Epithelial cell of proximal tubule (primary cell): ENCODE measurements around the gene LYPD1. TPM values are rescaled to one million over a fixed set of nuclear protein-coding genes. Genes with fewer than 3 reads are reported as not detected.

Experiments used
- DNase-seq: peaks from one replicate; pipeline ENCODE4 v3.0.0-alpha.2; 2011; ENCODE audit warnings: low read depth
- H3K4me3 ChIP-seq: 2 replicates; pipeline ENCODE4 v1.5.1; 2011; ENCODE audit warnings: low read depth, mild to moderate bottlenecking, low read length
- total RNA-seq: library from RNA; depleted of rRNA; stranded (reverse); fragments of >200 nt; gene quantifications from 2 replicates; pipeline ENCODE4 v1.2.3, GENCODE V29; 2015
- TF ChIP-seq, protein P1 (sequence below): conservative IDR thresholded peaks from 2 replicates; pipeline ENCODE4 v1.5.1; 2012; ENCODE audit warnings: low read depth, mild to moderate bottlenecking, low read length

Gene LYPD1
- total RNA-seq, 1 donor from 2014 or later = 45.3 TPM

GRCh38 chr2:132697556-132698205 is 27.7 kb upstream of the LYPD1 start:
- no peak overlapping the region for H3K4me3 ChIP-seq
- DNase-seq = no peak
- TF ChIP-seq, protein P1, sequence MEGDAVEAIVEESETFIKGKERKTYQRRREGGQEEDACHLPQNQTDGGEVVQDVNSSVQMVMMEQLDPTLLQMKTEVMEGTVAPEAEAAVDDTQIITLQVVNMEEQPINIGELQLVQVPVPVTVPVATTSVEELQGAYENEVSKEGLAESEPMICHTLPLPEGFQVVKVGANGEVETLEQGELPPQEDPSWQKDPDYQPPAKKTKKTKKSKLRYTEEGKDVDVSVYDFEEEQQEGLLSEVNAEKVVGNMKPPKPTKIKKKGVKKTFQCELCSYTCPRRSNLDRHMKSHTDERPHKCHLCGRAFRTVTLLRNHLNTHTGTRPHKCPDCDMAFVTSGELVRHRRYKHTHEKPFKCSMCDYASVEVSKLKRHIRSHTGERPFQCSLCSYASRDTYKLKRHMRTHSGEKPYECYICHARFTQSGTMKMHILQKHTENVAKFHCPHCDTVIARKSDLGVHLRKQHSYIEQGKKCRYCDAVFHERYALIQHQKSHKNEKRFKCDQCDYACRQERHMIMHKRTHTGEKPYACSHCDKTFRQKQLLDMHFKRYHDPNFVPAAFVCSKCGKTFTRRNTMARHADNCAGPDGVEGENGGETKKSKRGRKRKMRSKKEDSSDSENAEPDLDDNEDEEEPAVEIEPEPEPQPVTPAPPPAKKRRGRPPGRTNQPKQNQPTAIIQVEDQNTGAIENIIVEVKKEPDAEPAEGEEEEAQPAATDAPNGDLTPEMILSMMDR = no peak

DNA sequence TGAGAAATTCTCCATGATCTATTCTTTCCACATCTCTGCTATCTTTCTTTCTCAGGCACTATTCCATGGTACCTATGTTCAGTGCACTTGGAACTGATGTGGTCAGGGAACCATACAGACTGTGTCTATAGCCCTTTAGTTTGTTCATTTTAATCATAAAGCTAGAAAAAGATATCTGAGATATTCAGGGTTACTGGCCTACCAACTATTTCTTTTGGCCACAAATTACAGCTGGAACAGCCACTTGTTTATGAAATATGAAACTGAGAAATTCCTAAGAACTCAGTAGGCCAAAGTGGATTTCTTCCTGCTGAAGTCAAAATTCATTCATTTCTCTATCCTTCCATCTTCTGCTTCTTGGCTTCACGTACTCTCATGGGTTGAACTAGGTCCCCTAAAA is 22.8 kb upstream of the LYPD1 start:
- no peak overlapping the region for H3K4me3 ChIP-seq
- no peak for DNase-seq
- TF ChIP-seq, protein P1 = no peak

DNA sequence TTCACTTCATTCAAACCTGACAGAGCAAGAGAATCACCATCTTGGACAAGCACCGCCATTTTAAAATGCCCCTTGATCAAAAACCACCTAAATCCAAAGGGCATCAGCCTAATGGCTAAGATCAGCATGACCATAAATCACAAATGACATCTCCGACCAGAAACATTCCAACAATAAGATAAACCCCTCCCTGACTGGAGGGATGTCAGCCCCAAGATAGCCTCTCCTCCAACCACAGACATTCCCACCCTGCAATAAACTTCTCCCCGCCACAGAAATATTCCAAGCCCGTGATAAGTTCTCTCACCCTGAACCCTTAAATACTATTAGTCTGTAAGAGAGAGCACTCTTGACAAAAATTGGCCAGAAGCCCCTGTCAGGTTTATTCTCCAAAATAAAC is 21.6 kb upstream of the LYPD1 start:
- H3K4me3 ChIP-seq = no peak overlapping the region
- DNase-seq = no peak
- TF ChIP-seq, protein P1 = no peak

DNA sequence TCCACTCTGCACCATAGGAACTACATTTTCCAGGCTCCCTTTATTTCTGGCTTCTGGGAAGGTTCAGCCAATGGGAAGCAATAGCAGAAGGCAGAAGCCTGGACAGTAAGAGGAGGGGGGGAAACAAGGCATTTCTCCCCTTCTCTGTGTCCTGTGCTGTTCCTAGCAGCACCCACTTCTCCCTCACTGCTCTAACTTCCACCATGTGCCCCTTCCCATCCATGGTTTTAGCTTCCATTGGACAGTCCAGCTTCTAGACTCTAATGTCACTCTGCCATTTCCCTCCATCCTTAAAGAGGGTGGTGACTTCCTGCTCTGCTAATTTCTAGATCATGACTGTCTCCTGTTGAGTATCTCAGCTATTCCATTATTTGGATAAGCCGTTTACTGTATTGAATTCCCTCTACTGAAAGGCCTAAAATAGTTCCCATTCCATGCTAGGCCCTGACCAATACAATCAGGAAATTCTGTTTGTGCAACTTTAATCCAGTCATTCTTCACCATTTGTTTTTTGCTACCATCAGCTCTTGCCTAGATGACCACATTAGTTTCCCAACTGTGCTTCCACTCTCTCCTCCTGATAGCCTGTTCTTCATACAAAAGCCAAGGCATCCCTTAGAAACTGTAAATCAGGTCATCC is 20.8 kb upstream of the LYPD1 start:
- DNase-seq = no peak
- TF ChIP-seq, protein P1 = no peak

GRCh38 chr2:132681766-132682165 is 11.8 kb upstream of the LYPD1 start:
- TF ChIP-seq, protein P1 = no peak
- no peak for DNase-seq

More for the DNA sequence above, 20.8 kb upstream of the LYPD1 start:
- H3K4me3 ChIP-seq = no peak overlapping the region

GRCh38 chr2:132680544-132680943 is 10.5 kb upstream of the LYPD1 start:
- no peak for DNase-seq
- TF ChIP-seq, protein P1 = no peak
- H3K4me3 ChIP-seq = no peak overlapping the region

More at GRCh38 chr2:132681766-132682165, 11.8 kb upstream of the LYPD1 start:
- H3K4me3 ChIP-seq = no peak overlapping the region

DNA sequence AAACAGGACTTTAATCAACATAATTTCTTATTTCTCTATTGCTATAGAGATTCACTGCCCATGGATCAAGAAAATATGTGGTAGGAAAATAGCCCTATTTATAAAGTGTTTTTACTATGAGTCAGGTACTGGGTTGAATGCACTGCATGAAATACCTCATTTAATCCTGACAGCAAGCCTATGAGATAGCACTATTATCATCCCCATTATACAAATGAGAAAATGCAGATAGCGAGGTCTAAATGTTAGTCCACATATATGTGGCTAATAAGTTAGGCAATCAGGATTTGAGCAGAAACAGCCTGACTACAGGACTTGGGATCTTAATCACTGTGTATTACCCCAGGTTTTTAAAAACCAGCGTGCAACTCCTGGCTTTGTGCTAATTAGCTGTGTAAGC is 8.5 kb upstream of the LYPD1 start:
- TF ChIP-seq, protein P1 = no peak
- H3K4me3 ChIP-seq = no peak overlapping the region
- DNase-seq = no peak
